ENCODE measurements around the gene DARS1.

- no peak for TF ChIP-seq EZH2phosphoT487 (IDR thresholded peaks at IDR 0.05; ENCODE audit: low read depth)
- no peak for TF ChIP-seq CTCF (IDR thresholded peaks at IDR 0.05; ENCODE audit: low read depth, low read length)
These were observed 8.0 kb upstream of the DARS1 start for GRCh38 chr2:135993421-135993820.
